ENCODE data around the gene FBXL17. TPM values are rescaled to one million over a fixed set of nuclear protein-coding genes. Genes with fewer than 3 reads are reported as not detected.
A peak's percentile ranks its signal among the peaks of the same experiment; 100 is the strongest.

Gene FBXL17
- total and polyA plus RNA-seq, 12 donors, result 5.9 to 47.4 (median 41.1) TPM

GRCh38 chr5:108255468-108255867, 126.4 kb downstream of the FBXL17 start:
- no peaks in the 10 kb centered on the region for H3K36me3 ChIP-seq
- TF ChIP-seq CTCF (IDR thresholded peaks at IDR 0.05), result no peak
- intact Hi-C loops (cut with DNase I), result loop anchor here in 1 of 10 donors (10.0 kb wide), 1 partner anchor 89 kb away; no protein-coding TSS in a partner anchor

GRCh38 chr5:108251350-108251749, 130.5 kb downstream of the FBXL17 start:
- intact Hi-C loops (cut with DNase I), result loop anchor here in 1 of 10 donors (10.0 kb wide), 1 partner anchor 93 kb away; no protein-coding TSS in a partner anchor
- H3K27me3 ChIP-seq, result no peaks in the 10 kb centered on the region
- H3K4me3 ChIP-seq, result no peak overlapping the region
- H3K9me3 ChIP-seq, result no peaks in the 10 kb centered on the region
- ATAC-seq (no peak), DNase-seq (peak in 1 of 2 donors; percentile 17)
- H3K36me3 ChIP-seq, result no peaks in the 10 kb centered on the region
- peaks cover 0 to 37% (median 18%) of the 10 kb centered on the region in 9 donors for H3K4me1 ChIP-seq
- TF ChIP-seq CTCF (IDR thresholded peaks at IDR 0.05), result no peak
- WGBS, 2 donors, result 67 to 84% methylated on average over 1 of the region's 1 CpG
- H3K27ac ChIP-seq, result no peak overlapping the region

More at GRCh38 chr5:108255468-108255867, 126.4 kb downstream of the FBXL17 start:
- ATAC-seq, result no peak
- WGBS, 2 donors, result 81 to 88% methylated on average over 2 of the region's 2 CpGs
- no peak for DNase-seq
- Histone ChIP-seq H3K4me3 (no peak overlapping the region), H3K27me3 (no peaks in the 10 kb centered on the region), H3K4me1 (peaks cover 0 to 40% (median 19%) of the 10 kb centered on the region in 9 donors), H3K27ac (no peak overlapping the region), H3K9me3 (no peaks in the 10 kb centered on the region)

GRCh38 chr5:108249785-108250426, 132.0 kb downstream of the FBXL17 start:
- Histone ChIP-seq H3K4me3 (peak overlapping the region in 2 of 10 donors; percentile 4 to 21), H3K27me3 (no peaks in the 10 kb centered on the region), H3K4me1 (peaks cover 0 to 37% (median 13%) of the 10 kb centered on the region in 9 donors), H3K27ac (peak overlapping the region in 7 of 10 donors; percentile 4 to 58 (median 25)), H3K9me3 (no peaks in the 10 kb centered on the region), H3K36me3 (no peaks in the 10 kb centered on the region)
- TF ChIP-seq CTCF (IDR thresholded peaks at IDR 0.05), result no peak
- 28 to 36% methylated on average over 3 of the region's 3 CpGs for WGBS, 2 donors
- DNase-seq, result no peak
- intact Hi-C loops (cut with DNase I), result loop anchor here in 1 of 10 donors (10.0 kb wide), 1 partner anchor 95 kb away; no protein-coding TSS in a partner anchor
- ATAC-seq, result peak in 5 of 8 donors; percentile 33 to 53 (median 39)

- H3K36me3 ChIP-seq, result no peaks in the 10 kb centered on the region
- intact Hi-C loops (cut with DNase I), result no loop called here
- H3K27ac ChIP-seq, result peak overlapping the region in 7 of 10 donors; percentile 4 to 58 (median 25)
- no peaks in the 10 kb centered on the region for H3K27me3 ChIP-seq
- WGBS, 2 donors, result 39 to 55% methylated on average over 7 of the region's 7 CpGs
- no peak for TF ChIP-seq CTCF (IDR thresholded peaks at IDR 0.05)
- peak overlapping the region in 2 of 10 donors; percentile 4 to 21 for H3K4me3 ChIP-seq
- peak in 6 of 8 donors; percentile 14 to 83 (median 70) for ATAC-seq
- peaks cover 0 to 37% (median 13%) of the 10 kb centered on the region in 9 donors for H3K4me1 ChIP-seq
- no peak for DNase-seq
- H3K9me3 ChIP-seq, result no peaks in the 10 kb centered on the region
These were observed 132.7 kb downstream of the FBXL17 start for GRCh38 chr5:108249095-108249784.

Measured in heart right ventricle (tissue), 16 donors.